HepG2 (cell line): ENCODE measurements around the gene FAM222B. TPM values are rescaled to one million over a fixed set of nuclear protein-coding genes. Genes with fewer than 3 reads are reported as not detected.

Experiments used
- ATAC-seq: fragments of 200-7000 bp; cut with Tn5 transposase; 3 replicates; pipeline ENCODE4 v1.9.1; 2020; ENCODE audit warnings: mild to moderate bottlenecking, moderate library complexity
- BruUV-seq: library from RNA; stranded (reverse); fragments of 400-500 nt; replicated peaks from 2 replicates; lab custom pipeline; 2021; lab: Mats Ljungman, UMichigan
- CTCF ChIA-PET: fragments of 300-600 bp; formaldehyde crosslinking; extraction: SDS; loops from one replicate; lab custom pipeline; 2021; ENCODE audit warnings: low total read pairs, inconsistent platforms, low intra/inter-chr PET ratio; lab: Yijun Ruan, JAX
- POLR2A ChIA-PET: fragments of 350-600 bp; sonication (Branson Sonifier 250); formaldehyde crosslinking; loops from one replicate; lab custom pipeline; 2020; ENCODE audit warnings: antibody characterized with exemption, inconsistent platforms; lab: Yijun Ruan, JAX
- DNase-seq: peaks from one replicate; pipeline ENCODE4 v3.0.0-alpha.2; 2015; ENCODE audit warnings: low spot score
- FAIRE-seq: peaks from 3 replicates; lab custom pipeline; 2011; peaks lifted over from hg19 to GRCh38; lab: Jason Lieb, UNC
- H2AFZ ChIP-seq: one replicate; pipeline ENCODE4 v1.6.1; 2011; ENCODE audit warnings: low read length, inconsistent platforms
- H3K27ac ChIP-seq: fragments of 300-600 bp; 3 replicates; pipeline ENCODE4 v1.8.0; 2011; ENCODE audit warnings: mixed run types, mild to moderate bottlenecking, mixed read lengths, low read length, inconsistent platforms; ENCODE audit not compliant: insufficient read depth; ENCODE audit errors: extremely low read length
- H3K27me3 ChIP-seq, 2 experiments: fragments of 200-600 bp in 1 of 2; 2 replicates in 1 of 2; 3 replicates in 1 of 2; pipeline versions ENCODE4 v1.6.0 to v1.8.0; 2011; ENCODE audit warnings: low read length in 2 of 2, mild to moderate bottlenecking in 2 of 2, moderate library complexity in 2 of 2, inconsistent platforms in 1 of 2; ENCODE audit not compliant: insufficient read depth in 2 of 2, control insufficient read depth in 1 of 2
- H3K36me3 ChIP-seq, 2 experiments: fragments of 200-600 bp in 1 of 2; replicated peaks in 1 of 2; 2 replicates in 1 of 2; 3 replicates in 1 of 2; pipeline versions ENCODE4 v1.5.1 to v1.8.0; 2011; ENCODE audit warnings: low read length in 2 of 2, inconsistent platforms in 1 of 2; ENCODE audit not compliant: insufficient read depth in 2 of 2, control insufficient read depth in 1 of 2
- H3K4me1 ChIP-seq: 2 replicates; pipeline ENCODE4 v1.5.1; 2012; ENCODE audit warnings: low read length, inconsistent platforms; ENCODE audit not compliant: insufficient read depth
- H3K4me2 ChIP-seq: 2 replicates; pipeline ENCODE4 v1.6.0; 2011; ENCODE audit warnings: low read depth, low read length, inconsistent platforms
- H3K4me3 ChIP-seq, 3 experiments: fragments of 200-600 bp in 1 of 3; sonication (generic), shearing (Covaris generic) in 1 of 3; replicated peaks in 1 of 3; 2 replicates each; pipeline ENCODE4 v1.5.1; 2011 to 2016; ENCODE audit warnings: low read length in 3 of 3, inconsistent platforms in 2 of 3, low read depth in 2 of 3, mild to moderate bottlenecking in 2 of 3, control low read depth in 1 of 3, mixed read lengths in 1 of 3; ENCODE audit not compliant: insufficient read depth in 1 of 3
- H3K79me2 ChIP-seq: one replicate; pipeline ENCODE4 v1.6.1; 2011; ENCODE audit warnings: low read length, inconsistent platforms; ENCODE audit not compliant: insufficient read depth
- H3K9ac ChIP-seq: 2 replicates; pipeline ENCODE4 v1.6.0; 2011; ENCODE audit warnings: mild to moderate bottlenecking, low read depth, low read length, inconsistent platforms; ENCODE audit not compliant: insufficient read depth
- H3K9me3 ChIP-seq: 2 replicates; pipeline ENCODE4 v1.5.1; 2012; ENCODE audit warnings: mild to moderate bottlenecking, low read length
- H4K20me1 ChIP-seq: 2 replicates; pipeline ENCODE4 v1.6.0; 2011; ENCODE audit warnings: inconsistent platforms, mild to moderate bottlenecking, low read length, moderate library complexity; ENCODE audit not compliant: insufficient read depth
- DPF2 ChIP-seq: sonication (generic); formaldehyde crosslinking; IDR thresholded peaks from 2 replicates; pipeline ENCODE4 v1.4.0; 2020; ENCODE audit warnings: mild to moderate bottlenecking, low read depth, missing genetic modification reagents, borderline replicate concordance
- ELF3 ChIP-seq: IDR thresholded peaks from 2 replicates; pipeline ENCODE4 v1.6.1; 2016; ENCODE audit warnings: missing genetic modification reagents, missing compliant biosample characterization
- EP300 ChIP-seq, 3 experiments: sonication (generic) in 1 of 3; formaldehyde crosslinking in 1 of 3; IDR thresholded peaks; 2 replicates each; pipeline versions ENCODE4 v1.5.1 to v1.6.1; 2011 to 2020; ENCODE audit warnings: low read depth in 2 of 3, low read length in 2 of 3, borderline replicate concordance in 1 of 3, improper control_type of control experiment in 1 of 3, mild to moderate bottlenecking in 1 of 3, missing genetic modification reagents in 1 of 3, moderate library complexity in 1 of 3
- HMG20A ChIP-seq: IDR thresholded peaks from 2 replicates; pipeline ENCODE4 v1.6.1; 2016; ENCODE audit warnings: borderline replicate concordance
- MYNN ChIP-seq: sonication (generic); formaldehyde crosslinking; IDR thresholded peaks from 2 replicates; pipeline ENCODE4 v1.4.0; 2020; ENCODE audit warnings: mild to moderate bottlenecking, low read depth, missing genetic modification reagents
- NCOA5 ChIP-seq: sonication (generic); formaldehyde crosslinking; IDR thresholded peaks from 2 replicates; pipeline ENCODE4 v1.4.0; 2020; ENCODE audit warnings: missing genetic modification reagents
- POLR2G ChIP-seq: fragments of 200-400 bp; formaldehyde crosslinking; IDR thresholded peaks from 2 replicates; pipeline ENCODE4 v1.6.1; 2018; ENCODE audit warnings: mild to moderate bottlenecking, low read depth, low read length, moderate library complexity
- RFX1 ChIP-seq: fragments of 450-650 bp; IDR thresholded peaks from 2 replicates; pipeline ENCODE4 v1.6.1; 2017
- ZNF749 ChIP-seq: sonication (generic); formaldehyde crosslinking; IDR thresholded peaks from 2 replicates; pipeline ENCODE4 v1.8.0; 2022; ENCODE audit warnings: mild to moderate bottlenecking, missing genetic modification reagents, moderate library complexity, borderline replicate concordance
- ZNF761 ChIP-seq: sonication (generic); formaldehyde crosslinking; conservative IDR thresholded peaks from 2 replicates; pipeline ENCODE4 v1.4.0; 2020; ENCODE audit warnings: mild to moderate bottlenecking, missing genetic modification reagents
- ZNF772 ChIP-seq: sonication (generic); formaldehyde crosslinking; IDR thresholded peaks from 2 replicates; pipeline ENCODE4 v1.5.0; 2020; ENCODE audit warnings: mild to moderate bottlenecking, missing genetic modification reagents
- WGBS: methylation state at CpG from one replicate; pipeline ENCODE4 v1.1.6; 2017; ENCODE audit warnings: low lambda C conversion rate; 5-methylcytosine and 5-hydroxymethylcytosine counted together
- in situ Hi-C: cut with HindIII; loops from 2 replicates; pipeline ENCODE4 v1.10.0; 2017; ENCODE audit warnings: low pct_unique_long_range_greater_than_20kb; ENCODE audit not compliant: extremely low pct_ligation_motif_present
- intact Hi-C: fragments of 100-400 bp; cut with micrococcal nuclease; formaldehyde crosslinking; loops from one replicate; pipeline ENCODE4 v1.10.0; 2022; ENCODE audit not compliant: unreplicated experiment
- polyA plus RNA-seq, 8 experiments: library from polyadenylated mRNA; depleted of rRNA in 3 of 8; stranded (reverse) in 7 of 8; unstranded in 1 of 8; fragments of >200 nt; fragmentation: Illumina TruSeq in 4 of 8; extraction: Trizol in 4 of 8; gene quantifications; 2 replicates each; pipeline versions ENCODE4 v1.2.1 to v1.2.3, GENCODE V29; 2011 to 2016; ENCODE audit warnings: low read depth in 4 of 8, missing spikeins in 1 of 8, mixed read lengths in 1 of 8; ENCODE audit not compliant: insufficient read depth in 1 of 8
- total RNA-seq, 5 experiments: library from RNA; depleted of rRNA; stranded (reverse); fragments of >200 nt; fragmentation: Illumina TruSeq; extraction: Trizol; gene quantifications; 2 replicates each; pipeline ENCODE4 v1.2.3, GENCODE V29; 2016; ENCODE audit warnings: low read depth in 1 of 5
- TF ChIP-seq, protein P1 (sequence below): sonication (generic); formaldehyde crosslinking; IDR thresholded peaks from 2 replicates; pipeline ENCODE4 v1.4.0; 2020; ENCODE audit warnings: missing genetic modification reagents, low read depth, mild to moderate bottlenecking, borderline replicate concordance
- TF ChIP-seq, protein P2 (sequence below): sonication (generic); formaldehyde crosslinking; IDR thresholded peaks from 2 replicates; pipeline ENCODE4 v1.4.0; 2020; ENCODE audit warnings: mild to moderate bottlenecking, missing genetic modification reagents

Gene FAM222B
- total and polyA plus RNA-seq, 2 of the 13 experiments (the other 11 are each of a cell fraction or from before 2014, with no cell fraction given): 3.5 to 7.3 TPM

DNA sequence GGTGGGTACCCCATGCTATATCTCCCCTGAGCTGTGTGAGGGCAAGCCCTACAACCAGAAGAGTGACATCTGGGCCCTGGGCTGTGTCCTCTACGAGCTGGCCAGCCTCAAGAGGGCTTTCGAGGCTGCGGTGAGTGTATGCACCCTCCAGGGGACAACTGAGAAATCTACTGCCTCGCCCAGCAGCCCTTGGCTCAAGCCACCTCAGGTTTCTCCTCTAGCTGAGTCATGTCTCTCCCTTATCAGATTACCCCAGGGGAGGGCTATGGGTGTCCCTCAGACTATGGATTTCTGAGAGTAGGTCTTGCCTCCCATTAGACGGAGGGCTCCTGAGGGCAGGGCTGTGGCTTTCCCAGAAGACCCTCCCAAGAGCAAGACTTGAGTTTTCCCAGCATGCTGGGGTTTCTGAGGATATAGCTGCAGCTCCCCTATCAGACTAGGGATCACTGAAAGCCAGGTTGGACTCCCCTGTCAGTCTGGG lies 107.3 kb downstream of the FAM222B start:
- ATAC-seq: peak; percentile 24; the same call in 2 of the 3 replicates
- BruUV-seq: no TSS peak
- no peaks in the 10 kb centered on the region for H4K20me1 ChIP-seq
- H2AFZ ChIP-seq: no peak overlapping the region
- no peak for FAIRE-seq
- no peaks in the 10 kb centered on the region for H3K4me1 ChIP-seq
- peaks cover 0 to 11% of the 10 kb centered on the region in 2 experiments; a peak in 2 of 5 replicates for H3K36me3 ChIP-seq
- TF ChIP-seq, protein P1, sequence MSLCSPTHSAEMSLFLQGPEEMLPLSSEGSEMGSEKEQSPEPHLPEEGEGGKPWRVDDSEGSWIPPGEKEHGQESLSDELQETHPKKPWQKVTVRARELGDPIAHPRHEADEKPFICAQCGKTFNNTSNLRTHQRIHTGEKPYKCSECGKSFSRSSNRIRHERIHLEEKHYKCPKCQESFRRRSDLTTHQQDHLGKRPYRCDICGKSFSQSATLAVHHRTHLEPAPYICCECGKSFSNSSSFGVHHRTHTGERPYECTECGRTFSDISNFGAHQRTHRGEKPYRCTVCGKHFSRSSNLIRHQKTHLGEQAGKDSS (CRISPR knock-in tag): no peak
- in situ Hi-C loops: loop anchor here (25.0 kb wide), 1 partner anchor 377 kb away; no protein-coding TSS in a partner anchor
- ChIA-PET POLR2A (interaction anchor here (0.6 to 1.5 kb wide), 2 partner anchors 8 to 16 kb away, joined by 4 to 5 read pairs; partner anchors contain the start of gene RPL23A), CTCF (no interaction called here)
- DNase-seq: no peak
- H3K9ac ChIP-seq: no peak overlapping the region
- H3K9me3 ChIP-seq: no peaks in the 10 kb centered on the region
- no CpG with 5 or more reads among the region's 5 CpGs for WGBS
- H3K27me3 ChIP-seq: no peaks in the 10 kb centered on the region
- no peaks in the 10 kb centered on the region for H3K79me2 ChIP-seq
- H3K27ac ChIP-seq: no peak overlapping the region
- intact Hi-C loops: no loop called here
- H3K4me2 ChIP-seq: no peak overlapping the region
- H3K4me3 ChIP-seq: no peak overlapping the region

DNA sequence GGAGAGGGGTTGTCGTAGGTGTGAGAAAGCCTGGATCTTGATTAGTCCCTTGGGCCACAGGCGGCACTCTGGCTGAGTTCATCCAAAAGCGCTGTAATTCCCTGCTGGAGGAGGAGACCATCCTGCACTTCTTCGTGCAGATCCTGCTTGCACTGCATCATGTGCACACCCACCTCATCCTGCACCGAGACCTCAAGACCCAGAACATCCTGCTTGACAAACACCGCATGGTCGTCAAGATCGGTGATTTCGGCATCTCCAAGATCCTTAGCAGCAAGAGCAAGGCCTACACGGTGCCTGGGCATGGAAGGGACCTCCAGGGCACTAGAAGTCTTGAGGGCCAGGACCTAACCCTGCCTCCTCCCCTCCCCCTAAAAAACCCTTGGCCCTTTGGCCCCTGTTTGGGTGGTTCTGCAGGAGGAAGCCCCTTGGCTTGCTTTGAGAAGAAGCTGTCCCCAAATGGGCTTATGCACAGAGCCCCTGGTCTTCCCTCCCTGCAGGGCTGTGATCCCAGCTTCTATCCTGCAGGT lies 107.8 kb downstream of the FAM222B start:
- H3K9me3 ChIP-seq: no peaks in the 10 kb centered on the region
- POLR2A ChIA-PET: interaction anchor here (0.6 to 1.5 kb wide), 2 partner anchors 8 to 15 kb away, joined by 4 to 5 read pairs; partner anchors contain the start of gene RPL23A
- CTCF ChIA-PET: no interaction called here
- no peak overlapping the region for H3K27ac ChIP-seq
- no peak; the same call in 2 of the 3 replicates for ATAC-seq
- H3K4me2 ChIP-seq: no peak overlapping the region
- no peak overlapping the region for H2AFZ ChIP-seq
- 88% methylated on average over 9 of the region's 10 CpGs for WGBS
- DNase-seq: no peak
- no peak overlapping the region for H3K4me3 ChIP-seq
- H3K36me3 ChIP-seq: peaks cover 0 to 11% of the 10 kb centered on the region in 2 experiments; a peak in 2 of 5 replicates
- no peak overlapping the region for H3K9ac ChIP-seq
- no peaks in the 10 kb centered on the region for H3K27me3 ChIP-seq
- intact Hi-C loops (no loop called here), in situ Hi-C loops (loop anchor here (25.0 kb wide), 1 partner anchor 378 kb away; no protein-coding TSS in a partner anchor)
- no peak for TF ChIP-seq ZNF749 (CRISPR knock-in tag)
- no peak for TF ChIP-seq ELF3
- TF ChIP-seq RFX1: no peak
- TF ChIP-seq ZNF772 (CRISPR knock-in tag): no peak
- TF ChIP-seq DPF2: no peak
- TF ChIP-seq MYNN (CRISPR knock-in tag): no peak
- TF ChIP-seq POLR2G: no peak
- no peak for TF ChIP-seq HMG20A
- TF ChIP-seq, protein P2, sequence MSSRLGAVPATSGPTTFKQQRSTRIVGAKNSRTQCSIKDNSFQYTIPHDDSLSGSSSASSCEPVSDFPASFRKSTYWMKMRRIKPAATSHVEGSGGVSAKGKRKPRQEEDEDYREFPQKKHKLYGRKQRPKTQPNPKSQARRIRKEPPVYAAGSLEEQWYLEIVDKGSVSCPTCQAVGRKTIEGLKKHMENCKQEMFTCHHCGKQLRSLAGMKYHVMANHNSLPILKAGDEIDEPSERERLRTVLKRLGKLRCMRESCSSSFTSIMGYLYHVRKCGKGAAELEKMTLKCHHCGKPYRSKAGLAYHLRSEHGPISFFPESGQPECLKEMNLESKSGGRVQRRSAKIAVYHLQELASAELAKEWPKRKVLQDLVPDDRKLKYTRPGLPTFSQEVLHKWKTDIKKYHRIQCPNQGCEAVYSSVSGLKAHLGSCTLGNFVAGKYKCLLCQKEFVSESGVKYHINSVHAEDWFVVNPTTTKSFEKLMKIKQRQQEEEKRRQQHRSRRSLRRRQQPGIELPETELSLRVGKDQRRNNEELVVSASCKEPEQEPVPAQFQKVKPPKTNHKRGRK (CRISPR knock-in tag): no peak
- TF ChIP-seq EP300 (IDR thresholded peaks at IDR 0.05; ENCODE audit: low read depth in 2 of 2, low read length in 2 of 2): no peak
- TF ChIP-seq EP300 (CRISPR knock-in tag; IDR thresholded peaks at IDR 0.05; ENCODE audit: borderline replicate concordance): no peak
- no peak for TF ChIP-seq NCOA5 (CRISPR knock-in tag)
- TF ChIP-seq ZNF761 (CRISPR knock-in tag): no peak
- no TSS peak for BruUV-seq
- no peaks in the 10 kb centered on the region for H4K20me1 ChIP-seq
- peaks cover 2% of the 10 kb centered on the region for H3K4me1 ChIP-seq
- no peaks in the 10 kb centered on the region for H3K79me2 ChIP-seq
- FAIRE-seq: no peak
